Testis (tissue), 2 donors: Measurements from ENCODE around the gene MYLIP.

Source experiments
- CTCF ChIP-seq, 3 experiments: fragments of 450-650 bp in 2 of 3; fragments of 200-600 bp in 1 of 3; sonication (generic) in 1 of 3; IDR thresholded peaks; one replicate each; pipeline ENCODE4 v1.5.1; 2016 to 2019; ENCODE audit warnings: antibody characterized with exemption in 3 of 3, mild to moderate bottlenecking in 2 of 3, moderate library complexity in 1 of 3
- POLR2A ChIP-seq: fragments of 450-650 bp; IDR thresholded peaks from one replicate; pipeline ENCODE4 v1.6.1; 2017; ENCODE audit warnings: antibody characterized with exemption, mild to moderate bottlenecking, moderate library complexity

- TF ChIP-seq CTCF (IDR thresholded peaks at IDR 0.05) (no peak), POLR2A (no peak)
These were observed 35.9 kb upstream of the MYLIP start for GRCh38 chr6:16092990-16093389.
